ENCODE data around the gene SDF2L1.
"Not testable (repeated sequence)": the region's sequence is repeated elsewhere in the genome, so short reads cannot be mapped to it uniquely, and the experiment has no call there.

The SDF2L1 gene

GRCh38 chr22:21643533-21644357 lies 1.6 kb downstream of the SDF2L1 start:
- H3K4me3 ChIP-seq (ENCODE audit: control insufficient read depth, low read depth, low read length), result no peak overlapping the region; the same call in 1 of the 2 replicates
- DNase-seq (ENCODE audit: low read depth), result no peak
- peak; percentile 14 for TF ChIP-seq CTCF (IDR thresholded peaks at IDR 0.05; ENCODE audit: control insufficient read depth, insufficient read depth, low read depth, low read length, missing control alignments)

- DNase-seq (ENCODE audit: low read depth); H3K4me3 ChIP-seq (ENCODE audit: control insufficient read depth, low read depth, low read length): not testable (repeated sequence)
Measured at GRCh38 chr22:21645513-21645912, 3.4 kb downstream of the SDF2L1 start.

- H3K4me3 ChIP-seq (ENCODE audit: control insufficient read depth, low read depth, low read length), result no peak overlapping the region
- peak; percentile 93 for TF ChIP-seq CTCF (IDR thresholded peaks at IDR 0.05; ENCODE audit: control insufficient read depth, insufficient read depth, low read depth, low read length, missing control alignments)
- no peak for DNase-seq (ENCODE audit: low read depth)
Measured at GRCh38 chr22:21646608-21647590, 4.8 kb downstream of the SDF2L1 start.

GRCh38 chr22:21650280-21650679 lies 8.2 kb downstream of the SDF2L1 start:
- H3K4me3 ChIP-seq (ENCODE audit: control insufficient read depth, low read depth, low read length), result no peak overlapping the region
- TF ChIP-seq CTCF (IDR thresholded peaks at IDR 0.05; ENCODE audit: control insufficient read depth, insufficient read depth, low read depth, low read length, missing control alignments), result no peak
- no peak for DNase-seq (ENCODE audit: low read depth)

- H3K4me3 ChIP-seq (ENCODE audit: control insufficient read depth, low read depth, low read length), result peak overlapping the region; percentile 58
- TF ChIP-seq CTCF (IDR thresholded peaks at IDR 0.05; ENCODE audit: control insufficient read depth, insufficient read depth, low read depth, low read length, missing control alignments), result no peak
- no peak for DNase-seq (ENCODE audit: low read depth)
Measured at GRCh38 chr22:21650823-21651520, 8.9 kb downstream of the SDF2L1 start.

GRCh38 chr22:21651521-21652009 lies 9.5 kb downstream of the SDF2L1 start:
- DNase-seq (ENCODE audit: low read depth), result no peak
- no peak for TF ChIP-seq CTCF (IDR thresholded peaks at IDR 0.05; ENCODE audit: control insufficient read depth, insufficient read depth, low read depth, low read length, missing control alignments)
- peak overlapping the region; percentile 58 for H3K4me3 ChIP-seq (ENCODE audit: control insufficient read depth, low read depth, low read length)
